ENCODE data around the gene BTG1.

The BTG1 gene

DNA sequence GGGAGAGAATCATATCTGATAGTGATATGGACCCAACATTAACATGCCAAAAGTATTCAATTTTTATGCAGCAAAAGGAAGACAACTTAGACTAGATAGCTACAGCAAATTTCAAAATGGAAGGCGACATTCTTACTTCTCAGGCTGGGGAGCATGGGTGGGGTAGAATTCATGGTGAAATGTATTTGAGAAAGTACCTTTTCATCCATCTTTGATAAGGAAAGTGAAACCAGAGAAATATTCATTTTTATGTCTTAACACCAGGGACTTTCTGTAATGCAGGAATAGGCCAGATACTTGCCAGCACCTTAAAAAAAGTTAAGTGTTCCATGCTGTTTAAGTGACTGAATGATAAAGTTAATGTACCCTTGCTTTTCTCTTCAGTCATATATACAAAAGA lies 13.4 kb downstream of the BTG1 start:
- DNase-seq, result peak; percentile 69

DNA sequence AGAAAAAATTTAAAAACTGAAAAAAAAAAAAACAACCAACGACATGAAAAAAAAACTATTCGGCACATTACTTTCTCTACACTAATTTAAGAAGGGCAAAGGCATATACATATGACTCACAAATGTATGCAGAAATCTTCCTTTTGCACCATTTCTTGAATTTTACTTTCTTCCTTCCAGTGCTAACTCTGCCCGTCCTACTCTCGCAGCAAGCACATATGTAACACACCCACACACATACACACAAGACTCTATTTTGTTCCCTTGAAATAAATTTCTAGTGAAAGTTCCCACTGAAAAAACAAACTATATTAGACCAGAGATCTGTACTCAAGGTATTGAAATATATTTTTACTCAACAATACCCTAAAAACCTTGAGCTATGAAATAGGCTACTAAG lies 14.6 kb downstream of the BTG1 start:
- peak; percentile 47 for DNase-seq

DNA sequence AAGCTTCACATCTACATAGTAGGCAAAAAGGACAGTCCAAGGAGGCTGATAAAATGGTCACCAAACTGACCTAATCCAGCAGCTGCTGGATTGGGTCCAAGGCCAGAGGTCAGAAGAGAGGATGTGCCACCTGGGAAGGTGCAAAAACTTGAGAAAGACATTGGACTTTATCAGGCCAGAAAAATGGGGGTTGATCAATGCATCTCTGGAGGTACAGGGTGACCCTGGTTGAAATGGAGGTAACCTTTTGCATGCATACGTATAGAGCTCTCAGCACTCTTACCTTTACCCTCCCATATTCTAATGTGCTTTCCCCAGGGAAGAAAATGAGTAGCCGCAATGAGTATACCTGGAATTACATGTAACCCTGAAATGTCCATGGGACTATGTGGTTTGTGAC lies 16.0 kb downstream of the BTG1 start:
- no peak for DNase-seq

- DNase-seq, result no peak
These were observed 17.0 kb downstream of the BTG1 start for GRCh38 chr12:92128612-92129011.

DNA sequence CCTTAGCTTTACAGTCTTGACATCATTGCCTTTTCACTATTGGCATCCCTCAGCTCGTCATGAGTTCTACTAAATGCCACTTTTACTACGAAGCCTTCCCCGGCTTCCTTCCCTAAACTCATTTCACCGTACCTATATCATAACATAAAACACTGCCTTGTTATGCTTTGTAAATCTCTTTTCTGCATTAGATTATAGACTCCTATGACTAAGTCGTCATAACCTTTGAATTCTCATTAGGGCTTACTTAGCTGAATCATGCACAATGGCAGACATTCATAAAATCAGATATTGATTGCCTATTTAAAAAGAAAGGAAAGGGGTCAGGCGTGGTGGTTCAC lies 21.0 kb downstream of the BTG1 start:
- DNase-seq, result no peak

DNA sequence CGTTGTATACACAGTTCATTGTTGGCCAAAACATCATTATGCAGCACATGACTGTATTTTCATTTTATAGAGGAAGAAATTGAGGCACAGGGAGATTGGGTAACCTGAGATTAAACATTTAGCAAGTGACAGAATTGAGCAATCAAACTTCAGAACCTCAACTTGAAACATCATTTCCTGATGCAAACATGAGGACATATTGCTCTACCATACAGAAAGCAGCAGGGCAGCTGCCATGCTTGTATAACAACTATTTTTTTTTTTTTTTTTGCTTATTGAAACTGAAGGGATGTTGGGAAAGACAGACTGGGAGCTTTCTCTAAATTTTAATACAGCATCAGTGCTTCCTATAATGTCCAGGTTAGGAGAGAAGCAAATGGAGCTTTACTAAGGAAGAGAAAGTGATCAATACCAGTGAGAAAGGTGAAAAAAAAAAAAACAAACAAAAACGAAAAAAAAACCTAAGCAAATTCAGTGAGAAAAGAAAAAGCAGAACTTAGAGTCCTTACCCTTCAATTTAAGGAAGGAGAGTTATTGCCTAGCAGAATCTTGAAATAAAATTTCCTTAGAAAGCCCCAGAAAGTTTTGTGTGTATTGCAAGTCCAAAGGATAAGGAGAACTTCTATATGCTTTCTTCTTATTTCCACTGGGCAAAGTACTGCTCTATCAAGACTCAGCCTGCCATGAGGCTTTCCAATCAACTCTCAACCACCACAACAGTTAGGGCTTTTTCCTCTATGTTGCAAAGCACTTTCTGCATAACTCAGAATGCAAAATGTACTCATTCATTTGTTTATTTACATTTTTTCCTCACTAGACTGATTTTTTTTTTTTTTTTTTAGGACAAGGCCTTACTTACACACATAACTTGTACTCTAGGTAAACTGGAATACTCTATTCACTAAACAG lies 21.6 kb downstream of the BTG1 start:
- peak; percentile 87 for DNase-seq

DNA sequence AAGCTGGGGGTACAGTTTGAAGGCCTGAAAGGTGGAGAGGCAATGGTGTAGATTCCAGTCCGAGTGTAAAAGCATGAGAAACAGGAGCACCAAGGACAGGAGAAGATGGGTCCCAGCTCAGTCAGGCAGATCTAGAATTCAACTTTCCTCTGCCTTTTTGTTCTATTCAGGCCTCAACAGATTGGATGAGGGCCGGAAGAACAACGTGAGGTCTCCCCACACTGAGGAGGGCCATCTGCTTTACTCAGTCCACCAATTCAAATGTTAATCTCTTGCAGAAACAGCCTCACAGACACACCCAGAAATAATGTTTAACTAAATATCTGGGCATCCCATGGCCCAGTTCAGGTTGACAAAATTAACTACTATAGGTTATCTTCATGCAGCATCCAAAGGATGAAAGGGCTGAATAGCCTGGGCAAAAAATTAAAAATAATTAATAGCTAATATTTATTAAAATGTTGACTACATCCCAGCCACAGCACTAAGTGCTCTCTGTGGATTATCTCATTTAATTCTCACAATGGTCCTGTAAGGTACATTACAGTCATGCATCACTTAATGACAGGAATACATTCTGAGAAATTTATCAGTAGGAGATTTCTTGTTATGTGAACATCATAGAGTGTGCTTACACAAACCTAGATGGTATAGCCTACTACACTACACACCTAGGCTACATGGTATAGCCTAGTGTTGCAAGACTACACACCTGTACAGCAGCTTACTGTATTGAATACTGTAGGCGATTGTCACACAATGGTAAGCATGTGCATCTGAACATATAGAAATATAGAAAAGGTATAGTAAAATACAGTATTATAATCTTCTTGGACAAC lies 22.5 kb downstream of the BTG1 start:
- no peak for DNase-seq

- DNase-seq, result no peak
These were observed 23.8 kb downstream of the BTG1 start for GRCh38 chr12:92121826-92122225.

GRCh38 chr12:92118826-92119536 lies 26.7 kb downstream of the BTG1 start:
- no peak for DNase-seq

DNA sequence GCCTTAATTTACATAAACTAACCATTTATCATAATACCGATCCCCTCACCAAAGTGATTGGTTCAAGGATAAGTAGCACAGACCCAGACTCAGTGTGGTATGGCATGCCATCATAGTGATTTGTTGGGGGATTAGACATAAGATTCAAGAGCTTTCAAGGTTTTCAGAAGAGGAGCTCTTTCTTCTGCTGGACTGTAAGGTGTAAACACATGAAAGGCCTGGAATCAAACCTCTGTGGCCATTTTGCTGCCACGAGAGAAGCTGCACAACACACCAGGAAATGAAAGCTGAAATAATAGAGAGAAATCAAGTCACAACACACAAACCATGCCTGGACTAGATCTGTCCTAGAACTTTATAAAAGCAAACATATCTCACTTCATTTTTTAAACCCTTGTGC lies 30.8 kb downstream of the BTG1 start:
- no peak for DNase-seq

DNA sequence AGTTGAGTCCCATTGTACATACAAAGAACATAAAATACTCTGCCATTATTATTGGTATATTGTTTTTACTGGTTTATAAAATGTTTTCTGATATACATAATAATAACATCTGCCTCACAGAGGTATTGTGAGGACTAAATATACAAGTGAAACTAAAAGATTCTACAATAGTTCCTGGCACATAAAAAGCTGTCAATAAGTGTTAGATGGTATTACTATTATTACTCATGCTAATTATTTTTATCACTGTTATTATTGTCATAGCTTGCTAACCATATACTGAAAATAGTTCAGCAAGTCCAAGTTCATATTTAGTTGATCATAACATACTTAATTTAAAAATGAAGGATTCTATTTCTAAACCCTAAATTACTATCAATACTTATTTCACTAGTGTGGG lies 34.4 kb downstream of the BTG1 start:
- DNase-seq, result no peak

DNA sequence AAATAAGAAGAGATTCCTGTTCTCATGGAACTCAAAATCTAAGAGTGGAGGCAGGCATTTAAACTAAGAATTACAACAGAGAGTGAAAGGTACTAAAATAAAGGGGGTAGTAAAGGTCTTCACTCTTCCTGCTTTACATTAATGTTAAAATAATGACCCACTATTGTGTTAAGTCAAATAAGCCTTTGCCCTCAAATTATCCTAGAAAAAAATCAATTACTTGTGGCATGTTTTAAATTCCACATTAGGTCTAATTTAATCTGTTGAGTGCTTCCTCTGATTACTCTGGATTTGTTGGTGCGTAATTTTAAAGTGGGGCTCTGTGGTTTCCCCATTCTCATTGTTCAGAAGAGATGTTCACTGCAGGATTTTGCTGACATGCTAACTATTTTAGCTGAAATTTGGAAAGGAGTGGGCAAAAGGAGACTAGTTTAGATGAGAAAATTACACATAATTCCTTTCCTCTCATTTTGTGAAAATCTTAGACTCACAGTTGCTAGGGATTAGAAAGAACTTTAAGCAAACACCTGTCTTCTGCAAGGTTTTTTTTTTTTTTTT lies 35.5 kb downstream of the BTG1 start:
- no peak for DNase-seq

DNA sequence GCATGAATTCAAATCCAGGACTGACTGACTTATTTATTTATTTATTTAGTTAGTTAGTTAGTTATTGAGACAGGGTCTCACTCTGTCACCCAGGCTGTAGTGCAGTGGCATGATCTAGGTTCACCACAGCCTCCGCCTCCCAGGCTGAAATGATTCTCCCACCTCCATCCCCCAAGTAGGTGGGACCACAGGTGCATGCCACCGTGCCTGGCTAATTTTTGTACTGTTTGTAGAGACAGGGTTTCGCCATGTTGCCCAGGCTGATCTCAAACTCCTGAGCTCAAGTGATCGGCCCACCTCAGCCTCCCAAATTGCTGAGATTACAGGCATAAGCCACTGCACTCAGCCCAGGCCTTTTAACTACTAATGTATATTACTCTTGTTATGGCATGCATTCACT lies 36.0 kb downstream of the BTG1 start:
- DNase-seq, result no peak

DNA sequence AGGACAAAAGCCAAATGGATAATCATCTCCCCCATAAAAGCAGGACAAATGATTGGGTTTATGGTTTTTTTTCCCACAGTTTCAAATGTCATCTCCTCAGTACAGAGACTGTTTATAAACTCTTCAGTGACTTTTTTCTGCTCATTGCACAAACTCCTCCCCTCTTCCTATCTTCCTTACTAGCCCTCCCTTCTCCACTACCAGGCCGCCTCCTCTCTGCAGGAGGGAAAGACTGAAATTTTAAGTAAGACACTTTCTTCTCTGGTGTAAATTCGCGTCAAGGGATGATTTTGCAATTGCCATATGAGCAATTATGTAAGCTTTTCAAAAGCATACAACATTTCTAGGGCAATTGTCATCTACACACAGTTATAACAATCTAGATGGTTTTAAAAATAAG lies 37.0 kb downstream of the BTG1 start:
- peak; percentile 75 for DNase-seq

DNA sequence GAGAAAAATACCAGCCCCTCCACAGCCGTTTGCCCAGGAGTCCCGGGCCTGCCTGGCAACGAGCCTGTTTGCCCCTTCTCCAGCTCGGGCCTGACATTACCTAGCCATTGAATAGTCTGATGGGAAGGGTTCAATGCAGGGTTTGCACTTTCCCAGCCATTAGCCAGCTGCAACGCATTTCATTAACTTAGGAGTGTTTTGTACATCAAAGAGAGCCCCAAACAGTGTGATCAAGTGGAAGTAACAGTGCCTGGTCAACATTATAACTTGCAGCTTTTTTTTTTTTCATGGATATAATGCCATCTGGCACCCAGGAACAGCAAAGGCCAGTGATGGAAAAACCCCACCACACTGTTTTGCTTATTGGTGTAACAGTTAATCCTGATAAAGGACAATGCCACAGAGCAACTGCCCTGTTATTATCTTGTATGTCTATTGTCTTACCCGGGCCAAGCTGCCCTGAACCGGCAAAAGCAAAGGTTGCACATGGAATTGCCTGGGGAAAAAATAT lies 38.0 kb downstream of the BTG1 start:
- no peak for DNase-seq

DNA sequence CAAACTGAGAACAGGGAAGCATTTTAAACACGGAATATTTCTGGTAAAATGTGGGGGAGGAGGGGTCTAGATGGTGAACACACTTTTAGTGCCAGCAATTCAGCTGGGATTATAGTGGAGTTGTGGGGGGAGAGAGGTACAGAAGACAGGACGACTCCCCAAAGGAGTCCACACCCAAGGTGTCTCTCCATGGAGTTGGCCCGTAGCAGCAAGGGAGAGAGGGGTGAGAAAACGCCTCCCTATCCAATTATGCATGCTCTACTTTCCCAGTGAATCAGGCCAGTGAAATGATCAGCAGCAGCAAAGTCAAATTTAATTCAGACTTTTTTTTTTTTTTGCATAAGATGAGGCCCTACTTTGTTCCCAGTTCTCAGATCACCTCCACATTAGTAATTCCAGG lies 38.6 kb downstream of the BTG1 start:
- DNase-seq, result no peak

- peak; percentile 48 for DNase-seq
These were observed 40.0 kb downstream of the BTG1 start for GRCh38 chr12:92105676-92106075.

GRCh38 chr12:92105110-92105509 lies 40.5 kb downstream of the BTG1 start:
- no peak for DNase-seq

- no peak for DNase-seq
These were observed 43.0 kb downstream of the BTG1 start for GRCh38 chr12:92102606-92103005.

DNA sequence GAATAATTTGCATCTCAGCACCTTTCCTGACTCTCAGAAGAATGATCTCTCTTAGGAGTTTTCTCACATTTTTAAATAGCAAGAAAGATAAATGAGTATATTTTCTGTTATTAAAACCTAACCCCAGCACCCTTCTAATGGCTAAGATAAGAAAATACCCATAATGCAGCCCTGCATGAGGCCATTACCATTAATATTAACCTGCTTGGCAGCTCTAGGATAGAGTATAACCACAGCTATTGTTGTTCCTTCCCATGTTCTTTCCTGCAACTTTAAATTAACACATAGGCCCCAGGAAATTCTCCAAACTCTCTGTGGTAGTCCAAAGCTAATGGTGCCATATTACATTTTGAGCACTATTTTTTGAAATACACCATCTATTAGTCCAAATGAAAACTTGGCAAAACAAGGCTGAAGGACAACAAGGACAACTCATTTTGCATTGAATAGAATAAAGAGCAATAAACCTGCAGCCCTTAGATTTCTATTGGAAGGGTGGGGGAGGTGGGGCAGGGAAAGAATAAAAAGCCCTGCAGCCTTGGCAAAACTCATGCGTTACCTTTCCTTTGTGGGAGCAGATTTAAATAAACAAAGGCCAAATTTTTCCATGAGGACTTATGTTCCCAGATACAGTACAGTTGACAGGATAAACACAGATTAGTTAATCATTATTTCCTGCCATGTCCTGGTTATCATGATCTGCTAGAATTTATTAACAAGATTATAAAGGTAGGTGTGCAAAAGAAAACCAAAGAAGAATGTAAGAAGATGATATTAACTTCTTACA lies 46.9 kb downstream of the BTG1 start:
- no peak for DNase-seq

DNA sequence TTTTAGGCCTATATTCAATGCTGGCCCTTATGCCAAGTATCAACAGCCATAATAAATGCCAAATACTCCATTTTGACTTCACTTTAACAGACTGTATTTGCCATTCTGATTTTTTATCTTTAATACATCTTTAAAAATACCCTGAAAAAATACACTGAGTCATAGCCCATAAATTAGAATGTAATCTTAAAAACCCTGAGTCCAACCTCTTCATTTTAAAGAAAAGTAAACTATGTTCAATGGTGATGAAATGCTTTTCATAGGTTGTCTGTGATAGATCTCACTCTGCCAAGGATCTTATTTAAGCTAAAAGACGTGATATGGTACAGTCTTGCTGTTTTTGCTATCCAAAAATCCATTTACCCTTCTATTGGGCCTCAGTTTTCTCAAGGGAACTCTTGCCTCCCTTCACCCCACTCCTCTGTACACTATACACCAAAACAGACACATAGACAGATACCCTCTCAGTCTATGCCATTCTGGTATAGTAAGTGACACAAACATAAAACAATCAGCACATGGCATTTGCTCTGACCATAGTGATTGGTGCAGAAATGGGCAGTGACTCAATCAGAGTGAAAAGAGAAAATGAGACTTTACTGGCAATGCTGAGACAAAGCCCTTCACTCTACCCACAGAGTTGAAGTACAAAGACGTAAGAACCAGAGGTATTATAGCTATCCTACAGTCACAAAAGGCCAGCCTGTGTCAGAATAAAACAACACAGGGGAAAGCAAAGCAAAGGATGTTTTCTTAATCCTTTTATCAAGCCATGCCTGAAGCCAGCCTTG lies 49.1 kb downstream of the BTG1 start:
- no peak for DNase-seq
